ENCODE data around the gene HS6ST3. TPM values are rescaled to one million over a fixed set of nuclear protein-coding genes. Genes with fewer than 3 reads are reported as not detected.

HS6ST3 gene
- total and polyA plus RNA-seq, 8 donors: 0.03 to 0.15 (median 0.10) TPM

- H3K36me3 ChIP-seq: no peaks in the 10 kb centered on the region
- DNase-seq (no peak), ATAC-seq (no peak)
- TF ChIP-seq CTCF (IDR thresholded peaks at IDR 0.05): no peak
- no peak overlapping the region for H3K27ac ChIP-seq
- H3K27me3 ChIP-seq: no peaks in the 10 kb centered on the region
- intact Hi-C loops (cut with DNase I): no loop called here
- no peaks in the 10 kb centered on the region for H3K4me1 ChIP-seq
- H3K4me3 ChIP-seq: no peak overlapping the region
- peaks cover 0 to 4% of the 10 kb centered on the region in 2 donors for H3K9me3 ChIP-seq
These were observed 582.1 kb downstream of the HS6ST3 start for GRCh38 chr13:96672016-96672415.

- intact Hi-C loops (cut with DNase I): no loop called here
- no peaks in the 10 kb centered on the region for H3K36me3 ChIP-seq
- H3K4me3 ChIP-seq: no peak overlapping the region
- DNase-seq: no peak
- ATAC-seq: no peak
- H3K27ac ChIP-seq: no peak overlapping the region
- no peak for TF ChIP-seq CTCF (IDR thresholded peaks at IDR 0.05)
- no peaks in the 10 kb centered on the region for H3K27me3 ChIP-seq
- peaks cover 0 to 10% of the 10 kb centered on the region in 2 donors for H3K9me3 ChIP-seq
- H3K4me1 ChIP-seq: no peaks in the 10 kb centered on the region
These were observed 583.9 kb downstream of the HS6ST3 start for GRCh38 chr13:96673825-96674224.

GRCh38 chr13:96677029-96677428 is 587.1 kb downstream of the HS6ST3 start:
- ATAC-seq (no peak), DNase-seq (no peak)
- no peaks in the 10 kb centered on the region for H3K27me3 ChIP-seq
- no peaks in the 10 kb centered on the region for H3K4me1 ChIP-seq
- no peaks in the 10 kb centered on the region for H3K36me3 ChIP-seq
- no peak overlapping the region for H3K4me3 ChIP-seq
- peaks cover 0 to 10% of the 10 kb centered on the region in 2 donors for H3K9me3 ChIP-seq
- TF ChIP-seq CTCF (IDR thresholded peaks at IDR 0.05): no peak
- H3K27ac ChIP-seq: no peak overlapping the region
- intact Hi-C loops (cut with DNase I): no loop called here

DNA sequence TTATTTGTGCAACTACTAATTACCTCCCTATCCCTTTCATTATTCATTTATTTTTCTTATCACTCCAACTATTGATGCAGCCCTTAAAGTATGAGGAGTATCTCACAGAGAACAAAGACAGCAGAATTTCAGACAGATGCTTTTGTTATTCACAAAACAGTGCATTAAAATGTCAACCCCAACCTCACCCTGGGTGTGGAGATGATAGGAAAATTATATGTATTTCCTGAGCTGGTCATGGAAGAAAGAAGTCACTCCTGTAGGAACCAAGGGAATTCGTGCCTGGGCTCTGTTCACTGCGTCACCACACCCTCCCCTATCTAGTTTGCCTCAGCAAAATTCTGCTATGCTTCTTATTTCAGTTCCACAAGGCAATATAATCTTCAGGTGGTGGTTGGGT is 588.9 kb downstream of the HS6ST3 start:
- Histone ChIP-seq H3K27ac (no peak overlapping the region), H3K9me3 (peaks cover 0 to 10% of the 10 kb centered on the region in 2 donors), H3K36me3 (no peaks in the 10 kb centered on the region), H3K27me3 (no peaks in the 10 kb centered on the region), H3K4me3 (no peak overlapping the region), H3K4me1 (no peaks in the 10 kb centered on the region)
- TF ChIP-seq CTCF (IDR thresholded peaks at IDR 0.05): no peak
- DNase-seq (no peak), ATAC-seq (no peak)
- intact Hi-C loops (cut with DNase I): no loop called here

GRCh38 chr13:96680898-96681297 is 591.0 kb downstream of the HS6ST3 start:
- Histone ChIP-seq H3K27me3 (no peaks in the 10 kb centered on the region), H3K9me3 (peaks cover 0 to 6% of the 10 kb centered on the region in 2 donors), H3K4me3 (no peak overlapping the region), H3K4me1 (no peaks in the 10 kb centered on the region), H3K27ac (no peak overlapping the region), H3K36me3 (no peaks in the 10 kb centered on the region)
- no peak for DNase-seq
- intact Hi-C loops (cut with DNase I): no loop called here
- no peak for TF ChIP-seq CTCF (IDR thresholded peaks at IDR 0.05)
- no peak for ATAC-seq
